ENCODE measurements around the gene KMT2D. TPM values are rescaled to one million over a fixed set of nuclear protein-coding genes. Genes with fewer than 3 reads are reported as not detected.

KMT2D gene
- total RNA-seq, 1 experiment from 2014 or later: 19.9 TPM

- no peaks in the 10 kb centered on the region for H3K9me3 ChIP-seq (replicated peaks)
- no peak for DNase-seq (ENCODE audit: low read depth in 1 of 2, low spot score in 2 of 2)
- H3K27me3 ChIP-seq (replicated peaks): no peaks in the 10 kb centered on the region
- H3K27ac ChIP-seq: no peak overlapping the region
- H3K4me3 ChIP-seq: no peak overlapping the region
- H3K36me3 ChIP-seq: peaks cover 98% of the 10 kb centered on the region
- no peaks in the 10 kb centered on the region for H3K4me1 ChIP-seq (replicated peaks)
Measured at GRCh38 chr12:49040364-49040855, 20.2 kb downstream of the KMT2D start.

GRCh38 chr12:49039421-49040363 lies 20.9 kb downstream of the KMT2D start:
- Histone ChIP-seq H3K9me3 (replicated peaks) (no peaks in the 10 kb centered on the region), H3K27ac (no peak overlapping the region), H3K4me3 (no peak overlapping the region), H3K4me1 (replicated peaks) (no peaks in the 10 kb centered on the region), H3K27me3 (replicated peaks) (no peaks in the 10 kb centered on the region), H3K36me3 (peaks cover 98% of the 10 kb centered on the region)
- DNase-seq (ENCODE audit: low read depth in 1 of 2, low spot score in 2 of 2): no peak

- no peaks in the 10 kb centered on the region for H3K9me3 ChIP-seq (replicated peaks)
- no peak for DNase-seq (ENCODE audit: low read depth in 1 of 2, low spot score in 2 of 2)
Measured at GRCh38 chr12:49038291-49038955, 22.2 kb downstream of the KMT2D start.

DNA sequence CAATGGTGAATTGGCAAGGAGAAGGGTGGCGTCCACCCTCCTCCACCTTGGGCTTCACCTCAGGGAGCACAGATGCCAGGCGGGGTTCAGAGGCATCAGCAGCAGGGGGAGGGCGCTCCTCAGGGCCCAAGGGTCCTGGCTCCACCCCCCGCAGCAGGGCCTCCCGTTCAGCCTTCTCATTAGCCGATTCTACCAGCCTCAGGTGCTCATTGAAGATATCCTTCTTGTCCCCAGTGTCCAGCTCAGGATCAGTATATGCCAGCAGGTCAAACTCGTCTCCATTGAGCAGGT lies 22.7 kb downstream of the KMT2D start:
- no peaks in the 10 kb centered on the region for H3K9me3 ChIP-seq (replicated peaks)
- H3K36me3 ChIP-seq: peaks cover 98% of the 10 kb centered on the region
- no peaks in the 10 kb centered on the region for H3K27me3 ChIP-seq (replicated peaks)
- H3K4me3 ChIP-seq: no peak overlapping the region
- H3K4me1 ChIP-seq (replicated peaks): no peaks in the 10 kb centered on the region
- no peak overlapping the region for H3K27ac ChIP-seq
- no peak for DNase-seq (ENCODE audit: low read depth in 1 of 2, low spot score in 2 of 2)

More at GRCh38 chr12:49038291-49038955, 22.2 kb downstream of the KMT2D start:
- Histone ChIP-seq H3K36me3 (peaks cover 98% of the 10 kb centered on the region), H3K4me3 (no peak overlapping the region), H3K27me3 (replicated peaks) (no peaks in the 10 kb centered on the region), H3K4me1 (replicated peaks) (no peaks in the 10 kb centered on the region), H3K27ac (no peak overlapping the region)

- H3K27me3 ChIP-seq (replicated peaks): no peaks in the 10 kb centered on the region
- no peaks in the 10 kb centered on the region for H3K4me1 ChIP-seq (replicated peaks)
- no peak overlapping the region for H3K27ac ChIP-seq
- H3K4me3 ChIP-seq: no peak overlapping the region
- peaks cover 98% of the 10 kb centered on the region for H3K36me3 ChIP-seq
- H3K9me3 ChIP-seq (replicated peaks): no peaks in the 10 kb centered on the region
- no peak for DNase-seq (ENCODE audit: low read depth in 1 of 2, low spot score in 2 of 2)
Measured at GRCh38 chr12:49037111-49037946, 23.3 kb downstream of the KMT2D start.

GRCh38 chr12:49036029-49036428 lies 24.6 kb downstream of the KMT2D start:
- Histone ChIP-seq H3K4me3 (no peak overlapping the region), H3K27me3 (replicated peaks) (no peaks in the 10 kb centered on the region), H3K4me1 (replicated peaks) (no peaks in the 10 kb centered on the region), H3K36me3 (peaks cover 98% of the 10 kb centered on the region), H3K9me3 (replicated peaks) (no peaks in the 10 kb centered on the region), H3K27ac (no peak overlapping the region)
- DNase-seq (ENCODE audit: low read depth in 1 of 2, low spot score in 2 of 2): no peak

GRCh38 chr12:49034286-49034622 lies 26.3 kb downstream of the KMT2D start:
- Histone ChIP-seq H3K36me3 (peaks cover 95% of the 10 kb centered on the region), H3K4me1 (replicated peaks) (no peaks in the 10 kb centered on the region), H3K4me3 (no peak overlapping the region), H3K9me3 (replicated peaks) (no peaks in the 10 kb centered on the region), H3K27ac (no peak overlapping the region), H3K27me3 (replicated peaks) (no peaks in the 10 kb centered on the region)
- DNase-seq (ENCODE audit: low read depth in 1 of 2, low spot score in 2 of 2): peak in 1 of 2 experiments; percentile 38

DNA sequence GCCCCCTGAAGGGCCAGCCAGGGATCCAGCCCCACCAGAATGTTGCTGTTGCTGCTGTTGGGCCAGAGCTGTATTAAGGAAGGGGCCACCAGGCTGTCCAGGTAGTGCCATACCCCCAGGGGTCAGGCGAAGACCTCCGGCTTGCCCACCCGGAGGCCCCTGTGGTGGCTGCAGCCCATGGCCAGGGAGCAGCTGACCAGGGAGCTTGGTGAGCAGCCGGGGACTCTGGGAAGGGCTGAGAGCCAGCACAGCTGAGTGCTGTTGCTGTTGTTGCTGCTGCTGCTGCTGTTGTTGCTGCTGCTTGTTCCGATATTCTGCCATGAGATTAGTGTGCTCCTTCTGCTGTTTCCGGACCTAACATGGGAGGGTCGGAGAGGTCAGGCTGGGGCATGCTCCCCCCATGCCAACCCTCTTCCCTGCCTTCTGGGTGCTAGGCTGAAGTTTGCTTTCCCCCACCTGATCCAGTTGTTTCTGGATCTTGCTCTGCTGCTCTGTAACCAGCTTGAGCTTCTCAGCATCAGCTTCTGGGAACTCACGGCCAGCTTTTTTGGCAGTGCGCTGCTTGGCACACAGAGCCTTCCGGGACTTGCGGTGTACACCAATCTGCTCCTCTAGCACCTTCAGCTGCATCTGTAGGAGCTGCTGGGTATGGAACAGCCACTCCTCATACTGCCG lies 26.8 kb downstream of the KMT2D start:
- no peak for DNase-seq (ENCODE audit: low read depth in 1 of 2, low spot score in 2 of 2)
- Histone ChIP-seq H3K36me3 (peaks cover 95% of the 10 kb centered on the region), H3K9me3 (replicated peaks) (no peaks in the 10 kb centered on the region), H3K27me3 (replicated peaks) (no peaks in the 10 kb centered on the region), H3K27ac (no peak overlapping the region), H3K4me3 (no peak overlapping the region), H3K4me1 (replicated peaks) (no peaks in the 10 kb centered on the region)

- DNase-seq (ENCODE audit: low read depth in 1 of 2, low spot score in 2 of 2): no peak
- Histone ChIP-seq H3K27ac (no peak overlapping the region), H3K9me3 (replicated peaks) (no peaks in the 10 kb centered on the region), H3K36me3 (peaks cover 95% of the 10 kb centered on the region), H3K27me3 (replicated peaks) (no peaks in the 10 kb centered on the region), H3K4me1 (replicated peaks) (no peaks in the 10 kb centered on the region), H3K4me3 (no peak overlapping the region)
Measured at GRCh38 chr12:49032679-49033447, 27.7 kb downstream of the KMT2D start.

DNA sequence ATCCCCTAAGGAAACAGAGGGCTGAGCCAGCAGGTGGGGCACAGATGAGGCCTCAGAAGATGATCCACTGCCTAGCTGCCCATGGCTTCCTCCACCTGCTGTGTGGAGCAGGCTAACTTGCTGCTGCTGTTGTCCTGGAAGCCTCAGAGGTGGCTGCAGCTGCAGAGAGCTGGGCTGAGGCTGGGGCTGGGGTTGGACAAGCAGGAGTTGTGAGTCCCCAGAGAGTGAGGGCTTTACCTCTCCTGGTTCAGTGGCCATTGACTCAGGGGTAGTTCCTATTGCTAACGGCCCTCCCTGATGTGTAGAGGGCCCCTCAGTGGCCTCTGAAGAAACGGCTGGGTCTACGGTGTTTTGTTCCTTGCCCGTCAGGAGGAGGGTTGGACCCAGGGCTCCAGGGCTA lies 28.3 kb downstream of the KMT2D start:
- Histone ChIP-seq H3K4me1 (replicated peaks) (no peaks in the 10 kb centered on the region), H3K27me3 (replicated peaks) (no peaks in the 10 kb centered on the region), H3K36me3 (peaks cover 94% of the 10 kb centered on the region), H3K9me3 (replicated peaks) (no peaks in the 10 kb centered on the region), H3K27ac (no peak overlapping the region), H3K4me3 (no peak overlapping the region)
- DNase-seq (ENCODE audit: low read depth in 1 of 2, low spot score in 2 of 2): peak in 1 of 2 experiments; percentile 35

- Histone ChIP-seq H3K27me3 (replicated peaks) (no peaks in the 10 kb centered on the region), H3K36me3 (peaks cover 91% of the 10 kb centered on the region), H3K4me1 (replicated peaks) (no peaks in the 10 kb centered on the region), H3K9me3 (replicated peaks) (no peaks in the 10 kb centered on the region), H3K27ac (no peak overlapping the region), H3K4me3 (no peak overlapping the region)
- DNase-seq (ENCODE audit: low read depth in 1 of 2, low spot score in 2 of 2): peak in 1 of 2 experiments; percentile 32
Measured at GRCh38 chr12:49031573-49032161, 28.9 kb downstream of the KMT2D start.

DNA sequence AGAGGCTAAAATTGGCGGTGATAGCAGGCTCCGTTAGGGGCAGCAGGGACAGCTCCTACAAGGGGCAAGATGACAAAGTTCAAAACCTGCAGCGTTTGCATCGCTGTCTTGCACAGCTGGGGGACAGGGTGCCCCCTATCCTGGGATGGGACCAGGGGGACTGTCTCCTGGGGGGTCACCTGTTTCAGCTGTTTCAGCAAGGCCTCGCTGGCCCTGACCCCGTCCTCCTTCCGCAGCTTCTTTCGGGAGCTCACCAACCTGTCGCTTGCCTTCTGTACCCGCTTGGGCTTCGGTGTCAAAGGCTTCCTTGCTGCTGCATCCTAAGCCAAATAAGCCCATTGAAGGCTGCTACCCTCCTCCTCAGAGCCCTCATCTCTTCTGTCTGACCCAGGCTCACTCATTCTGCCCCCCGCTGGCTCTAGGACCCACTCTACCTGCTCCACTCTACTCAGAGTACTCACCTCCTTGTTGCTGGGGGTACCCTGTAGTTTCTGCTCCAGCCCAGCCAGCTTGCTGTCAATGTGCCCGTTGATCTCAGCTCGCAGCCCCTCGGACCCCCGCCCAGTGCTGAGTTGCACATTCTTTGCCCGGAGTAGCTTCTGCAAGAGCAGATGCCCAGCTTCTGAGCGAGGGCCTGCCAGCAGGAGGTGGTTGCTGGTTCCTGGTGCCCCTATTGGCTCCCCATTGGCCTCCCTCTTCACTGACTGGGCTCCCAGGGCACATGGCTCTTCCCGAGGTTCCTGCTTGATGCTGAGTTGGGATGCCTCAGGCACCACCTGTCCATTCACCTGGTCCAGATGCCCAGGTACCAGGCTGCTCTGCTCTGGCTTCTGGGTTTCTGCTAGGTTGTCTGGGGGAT lies 29.7 kb downstream of the KMT2D start:
- DNase-seq (ENCODE audit: low read depth in 1 of 2, low spot score in 2 of 2): peak in 1 of 2 experiments; percentile 39
- Histone ChIP-seq H3K9me3 (replicated peaks) (no peaks in the 10 kb centered on the region), H3K27ac (no peak overlapping the region), H3K4me1 (replicated peaks) (no peaks in the 10 kb centered on the region), H3K27me3 (replicated peaks) (no peaks in the 10 kb centered on the region), H3K4me3 (no peak overlapping the region), H3K36me3 (peaks cover 93% of the 10 kb centered on the region)

Data from SJSA1 (cell line).